GM19240 (cell line): Measurements from ENCODE around the gene SEBOX.

Experiments used
- DNase-seq: peaks from one replicate; pipeline ENCODE4 v3.0.0; 2011; ENCODE audit warnings: low spot score; ENCODE audit not compliant: insufficient read length

Gene SEBOX

DNA sequence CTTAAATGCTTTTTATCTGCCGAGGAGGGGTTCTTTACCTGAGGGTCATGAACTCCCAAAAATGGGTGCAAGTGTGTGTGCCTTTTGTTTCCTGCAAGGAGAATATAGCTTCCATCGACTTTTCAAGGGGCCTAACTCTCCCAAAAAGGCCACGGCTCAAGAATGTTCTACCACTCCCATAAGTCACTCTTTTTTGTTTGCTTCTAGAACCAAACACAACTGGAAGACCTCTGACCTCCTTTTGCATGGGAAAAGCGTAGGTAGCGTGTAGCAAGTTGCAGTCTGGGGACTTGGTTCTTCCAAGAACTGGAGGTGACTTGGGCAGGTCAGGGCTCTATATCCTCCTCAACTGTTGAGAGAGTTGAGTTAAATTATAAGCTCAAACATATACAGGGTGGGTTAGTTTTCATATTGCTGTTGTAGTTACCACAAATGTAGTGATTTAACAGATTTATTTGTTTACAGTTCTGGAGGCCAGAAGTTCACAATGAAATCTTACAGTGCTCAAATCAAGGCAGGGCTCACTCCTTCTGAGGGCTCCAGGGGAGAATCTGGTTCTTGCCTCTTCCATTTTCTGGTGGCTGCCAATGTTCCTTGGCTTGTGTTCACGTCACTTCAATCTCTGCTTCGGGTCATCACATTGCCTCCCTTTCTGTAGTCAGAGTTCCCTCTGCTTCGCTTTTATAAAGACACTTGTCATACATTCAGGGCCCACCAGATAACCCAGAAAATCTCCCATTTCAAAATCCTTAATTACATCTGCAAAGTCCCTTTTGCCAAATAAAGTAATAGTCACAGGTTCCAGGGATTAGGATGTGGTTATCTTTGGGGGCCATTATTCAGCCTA is 44.6 kb downstream of the SEBOX start:
- DNase-seq = no peak

DNA sequence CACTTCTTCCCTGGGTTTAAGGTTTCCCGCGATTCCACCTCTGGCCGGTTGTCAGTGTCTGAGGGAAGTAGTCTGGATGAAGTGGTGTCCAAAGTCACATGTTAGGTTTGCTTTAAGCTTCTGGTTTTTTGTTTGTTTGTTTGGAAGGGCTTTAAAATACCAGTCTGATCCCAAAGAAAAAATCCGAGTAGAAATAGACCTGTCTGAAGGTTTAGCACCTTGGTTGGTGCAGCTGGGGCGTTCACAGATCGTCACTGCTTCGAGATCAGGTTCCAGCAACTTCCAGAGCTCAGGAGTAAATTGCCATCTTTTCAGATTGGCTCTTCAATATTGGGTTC is 45.4 kb downstream of the SEBOX start:
- DNase-seq = no peak

- DNase-seq = peak; percentile 85
Observed at GRCh38 chr17:28318759-28319597, 46.0 kb downstream of the SEBOX start, which contains the start of gene TMEM97. Gene TMEM97, plus strand, starts transcription at chr17:28319200. Its CDS starts 40 bp downstream, at chr17:28319240.

GRCh38 chr17:28317966-28318758 is 46.8 kb downstream of the SEBOX start:
- no peak for DNase-seq

DNA sequence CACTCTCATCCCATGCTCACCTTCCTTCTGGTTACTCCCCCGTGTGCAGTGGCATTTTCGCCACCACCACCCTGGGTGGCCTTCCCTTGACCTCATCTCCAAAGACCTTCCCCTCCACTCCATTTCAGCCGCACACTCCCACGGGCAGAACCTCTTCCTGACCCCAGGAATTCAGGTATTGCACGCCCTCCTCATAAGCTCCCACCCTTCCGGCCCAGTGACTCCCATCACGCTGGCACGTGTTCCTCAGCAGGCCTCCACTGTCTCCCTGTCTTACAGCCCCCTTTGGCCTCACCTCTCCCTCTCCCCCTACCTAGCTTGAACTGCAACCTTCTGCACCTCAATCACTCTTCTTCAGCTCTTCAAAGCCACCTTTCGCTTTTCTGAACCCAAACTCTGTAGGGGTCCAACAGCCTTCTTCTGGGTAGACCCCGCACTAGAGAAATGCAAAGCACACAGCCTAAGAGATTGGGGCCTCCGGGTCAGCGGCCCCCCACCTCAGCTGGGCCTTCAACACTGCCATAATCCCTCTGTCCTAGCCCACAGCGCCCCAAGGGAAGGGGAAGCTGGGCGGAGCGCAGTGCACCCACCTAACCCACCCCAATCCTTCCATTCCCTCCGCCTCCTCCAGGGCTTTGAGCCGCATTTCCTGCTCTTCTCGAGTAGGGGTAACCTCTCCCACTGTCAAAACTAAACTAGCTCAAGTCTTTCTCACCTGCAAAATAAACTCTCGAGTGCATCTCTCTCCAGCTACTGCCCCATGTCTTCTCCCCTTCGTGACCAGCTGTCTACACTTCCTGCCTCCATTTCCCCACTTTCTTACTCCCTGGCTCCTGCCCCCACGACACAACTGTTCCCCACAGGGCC is 47.7 kb downstream of the SEBOX start:
- no peak for DNase-seq

DNA sequence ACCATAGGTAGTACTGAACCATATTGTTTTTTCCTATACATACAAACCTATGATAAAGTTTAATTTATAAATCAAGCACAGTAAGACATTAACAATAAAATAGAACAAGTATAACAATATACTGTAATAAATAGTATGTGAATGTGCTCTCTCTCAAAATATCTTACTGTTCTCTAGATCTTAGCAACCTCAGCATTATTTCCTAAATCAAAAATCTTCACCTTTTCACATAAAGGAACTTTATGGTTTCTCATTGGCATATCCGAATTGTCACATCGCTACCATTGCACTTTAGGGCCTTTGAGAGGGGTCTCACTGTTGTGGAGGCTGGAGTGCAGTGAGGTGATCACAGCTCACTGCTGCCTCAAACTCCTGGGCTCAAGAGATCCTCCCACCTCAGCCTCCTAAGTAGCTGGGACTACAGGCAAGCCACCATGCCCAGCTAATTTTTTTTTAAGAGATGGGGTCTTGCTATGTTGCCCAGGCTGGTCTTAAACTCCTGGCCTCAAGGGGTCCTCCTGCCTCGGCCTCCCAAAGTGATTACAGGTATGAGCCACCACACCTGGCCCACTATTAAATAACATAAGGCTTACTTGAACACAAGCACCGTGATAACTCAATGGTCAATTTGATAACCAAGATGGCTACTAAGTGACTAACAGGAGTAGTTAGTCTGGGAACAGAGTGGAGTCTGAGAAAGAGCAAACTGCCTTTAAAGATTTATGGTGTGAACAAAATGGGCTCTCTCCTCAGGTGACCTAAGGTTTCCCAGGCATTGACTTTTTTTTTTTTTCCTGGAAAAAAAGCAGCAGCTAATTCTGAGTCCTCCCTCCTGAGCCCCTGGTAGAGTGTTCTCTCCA is 48.9 kb downstream of the SEBOX start:
- no peak for DNase-seq

DNA sequence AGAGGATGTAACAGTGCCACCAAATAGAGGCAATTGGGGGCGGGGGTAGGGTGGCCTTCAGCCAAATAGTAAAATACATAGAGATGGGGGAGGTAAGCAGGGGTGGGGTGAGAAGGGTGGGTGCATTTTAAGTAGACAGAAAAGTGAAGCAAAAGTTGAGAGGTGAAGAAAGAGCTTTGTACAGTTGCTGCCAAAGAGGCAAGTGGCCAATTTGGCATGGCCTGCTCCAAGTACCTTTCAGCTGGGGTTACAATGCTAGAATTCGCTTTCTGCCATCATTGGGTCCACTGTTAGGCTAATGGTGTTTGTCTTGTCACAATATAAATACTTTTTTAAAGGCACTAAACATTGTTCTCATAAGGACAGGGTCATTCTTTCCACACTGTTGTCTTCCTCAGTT is 51.2 kb downstream of the SEBOX start:
- DNase-seq = no peak
